ENCODE data around the gene PDGFB.

Gene PDGFB

DNA sequence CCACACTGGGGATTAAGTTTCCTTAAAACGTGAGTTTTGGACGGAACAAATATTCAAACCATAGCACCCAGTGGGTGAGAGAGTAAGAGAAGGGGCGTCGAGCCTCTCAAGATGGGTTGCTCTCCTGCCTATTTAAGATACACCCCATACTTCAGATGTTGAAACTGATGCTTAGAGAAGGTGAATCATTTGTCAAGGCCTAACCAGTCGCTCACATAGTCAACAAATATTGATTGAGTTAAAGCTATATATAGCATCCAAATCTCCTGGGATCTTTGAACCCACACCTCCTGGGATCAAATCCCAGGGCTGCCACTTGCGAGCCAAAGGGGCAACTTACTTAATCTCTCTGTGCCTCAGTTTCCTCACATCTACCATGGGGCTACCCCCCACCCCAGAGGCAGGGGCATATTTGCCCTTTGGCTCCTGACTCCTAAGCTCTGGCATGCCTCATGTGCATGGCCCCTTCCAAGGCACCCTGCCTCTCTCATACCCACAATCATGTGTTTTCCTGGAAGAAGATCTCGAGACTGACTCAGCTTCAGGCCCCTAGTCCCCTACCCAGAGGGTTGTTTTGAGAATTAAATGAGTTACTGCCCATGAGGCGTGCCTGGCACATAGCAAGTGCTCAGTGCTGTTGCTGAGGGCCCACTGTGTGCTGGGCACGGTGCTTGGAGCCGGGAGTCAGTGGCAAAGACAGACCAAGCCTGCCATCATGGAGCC is 19.0 kb upstream of the PDGFB start:
- in situ Hi-C loops (cut with HindIII; ENCODE audit: low pct_ligation_motif_present, low sequenced_read_pairs) = no loop called here
- Histone ChIP-seq H3K4me3 (ENCODE audit: low read depth, low read length) (no peak overlapping the region), H3K36me3 (replicated peaks) (no peaks in the 10 kb centered on the region), H3K27me3 (replicated peaks) (no peaks in the 10 kb centered on the region), H3K27ac (no peak overlapping the region)
- no peak for DNase-seq
- no peak for TF ChIP-seq CTCF (IDR thresholded peaks at IDR 0.05; ENCODE audit: low read depth, low read length, missing control alignments)

- no peak for DNase-seq
- TF ChIP-seq CTCF (IDR thresholded peaks at IDR 0.05; ENCODE audit: low read depth, low read length, missing control alignments) = no peak
- in situ Hi-C loops (cut with HindIII; ENCODE audit: low pct_ligation_motif_present, low sequenced_read_pairs) = no loop called here
- Histone ChIP-seq H3K4me3 (ENCODE audit: low read depth, low read length) (no peak overlapping the region), H3K27me3 (replicated peaks) (no peaks in the 10 kb centered on the region), H3K36me3 (replicated peaks) (no peaks in the 10 kb centered on the region), H3K27ac (no peak overlapping the region)
These were observed 14.9 kb upstream of the PDGFB start for GRCh38 chr22:39259666-39260065.

GRCh38 chr22:39257901-39258475 is 13.2 kb upstream of the PDGFB start:
- Histone ChIP-seq H3K27ac (no peak overlapping the region), H3K4me3 (ENCODE audit: low read depth, low read length) (no peak overlapping the region), H3K36me3 (replicated peaks) (no peaks in the 10 kb centered on the region), H3K27me3 (replicated peaks) (no peaks in the 10 kb centered on the region)
- no peak for DNase-seq
- TF ChIP-seq CTCF (IDR thresholded peaks at IDR 0.05; ENCODE audit: low read depth, low read length, missing control alignments) = no peak
- in situ Hi-C loops (cut with HindIII; ENCODE audit: low pct_ligation_motif_present, low sequenced_read_pairs) = no loop called here

GRCh38 chr22:39256979-39257378 is 12.2 kb upstream of the PDGFB start:
- DNase-seq = no peak
- in situ Hi-C loops (cut with HindIII; ENCODE audit: low pct_ligation_motif_present, low sequenced_read_pairs) = no loop called here
- Histone ChIP-seq H3K4me3 (ENCODE audit: low read depth, low read length) (no peak overlapping the region), H3K27me3 (replicated peaks) (no peaks in the 10 kb centered on the region), H3K27ac (no peak overlapping the region), H3K36me3 (replicated peaks) (no peaks in the 10 kb centered on the region)
- TF ChIP-seq CTCF (IDR thresholded peaks at IDR 0.05; ENCODE audit: low read depth, low read length, missing control alignments) = no peak

- no peak for TF ChIP-seq CTCF (IDR thresholded peaks at IDR 0.05; ENCODE audit: low read depth, low read length, missing control alignments)
- H3K27me3 ChIP-seq (replicated peaks) = no peaks in the 10 kb centered on the region
- no peaks in the 10 kb centered on the region for H3K36me3 ChIP-seq (replicated peaks)
- no peak for DNase-seq
- H3K27ac ChIP-seq = no peak overlapping the region
- in situ Hi-C loops (cut with HindIII; ENCODE audit: low pct_ligation_motif_present, low sequenced_read_pairs) = no loop called here
- H3K4me3 ChIP-seq (ENCODE audit: low read depth, low read length) = no peak overlapping the region
These were observed 11.4 kb upstream of the PDGFB start for GRCh38 chr22:39256186-39256552.

Measured in brain microvascular endothelial cell (primary cell).